ENCODE results near the gene PHPT1.
A peak's percentile ranks its signal among the peaks of the same experiment; 100 is the strongest.

PHPT1 gene

GRCh38 chr9:136848393-136849037 lies 694 bp upstream of the PHPT1 start:
- peaks cover 3% of the 10 kb centered on the region for H3K27me3 Mint-ChIP-seq
- H3K36me3 Mint-ChIP-seq: no peaks in the 10 kb centered on the region
- no peaks in the 10 kb centered on the region for H3K9me3 Mint-ChIP-seq (ENCODE audit: low read depth)
- no peak overlapping the region for H3K27ac Mint-ChIP-seq
- peaks cover 7% of the 10 kb centered on the region for H3K4me1 Mint-ChIP-seq (ENCODE audit: low read depth)
- H3K4me3 Mint-ChIP-seq: peak overlapping the region; percentile 90

- peak overlapping the region; percentile 87 for H3K4me3 Mint-ChIP-seq
- H3K4me1 Mint-ChIP-seq (ENCODE audit: low read depth): peaks cover 4% of the 10 kb centered on the region
- H3K27ac Mint-ChIP-seq: peak overlapping the region; percentile 66
Observed at GRCh38 chr9:136849960-136850865, 1.0 kb downstream of the PHPT1 start.

GRCh38 chr9:136850866-136851775 lies 1.9 kb downstream of the PHPT1 start:
- Mint-ChIP-seq H3K36me3 (no peaks in the 10 kb centered on the region), H3K9me3 (ENCODE audit: low read depth) (no peaks in the 10 kb centered on the region), H3K4me1 (ENCODE audit: low read depth) (peaks cover 4% of the 10 kb centered on the region), H3K27me3 (peaks cover 3% of the 10 kb centered on the region), H3K4me3 (peak overlapping the region; percentile 27), H3K27ac (no peak overlapping the region)

More at GRCh38 chr9:136849960-136850865, 1.0 kb downstream of the PHPT1 start:
- Mint-ChIP-seq H3K9me3 (ENCODE audit: low read depth) (no peaks in the 10 kb centered on the region), H3K36me3 (no peaks in the 10 kb centered on the region), H3K27me3 (peaks cover 3% of the 10 kb centered on the region)

GRCh38 chr9:136851941-136852663 lies 2.9 kb downstream of the PHPT1 start, which contains the start of gene MAMDC4:
Gene MAMDC4, plus strand, starts transcription at chr9:136852346. Its CDS starts 71 bp downstream, at chr9:136852417.
- Mint-ChIP-seq H3K27me3 (peaks cover 1% of the 10 kb centered on the region), H3K9me3 (ENCODE audit: low read depth) (no peaks in the 10 kb centered on the region), H3K4me3 (no peak within 1 kb of the TSS), H3K4me1 (ENCODE audit: low read depth) (peaks cover 2% of the 10 kb centered on the region), H3K36me3 (no peaks in the 10 kb centered on the region), H3K27ac (no peak within 1 kb of the TSS)

- Mint-ChIP-seq H3K9me3 (ENCODE audit: low read depth) (no peaks in the 10 kb centered on the region), H3K27ac (no peak overlapping the region), H3K27me3 (no peaks in the 10 kb centered on the region), H3K4me3 (no peak overlapping the region), H3K36me3 (no peaks in the 10 kb centered on the region), H3K4me1 (ENCODE audit: low read depth) (peaks cover 2% of the 10 kb centered on the region)
Observed at GRCh38 chr9:136852664-136853595, 3.7 kb downstream of the PHPT1 start.

GRCh38 chr9:136853596-136854112 lies 4.4 kb downstream of the PHPT1 start:
- no peaks in the 10 kb centered on the region for H3K36me3 Mint-ChIP-seq
- H3K4me3 Mint-ChIP-seq: no peak overlapping the region
- H3K9me3 Mint-ChIP-seq (ENCODE audit: low read depth): no peaks in the 10 kb centered on the region
- peaks cover 2% of the 10 kb centered on the region for H3K4me1 Mint-ChIP-seq (ENCODE audit: low read depth)
- H3K27ac Mint-ChIP-seq: no peak overlapping the region
- H3K27me3 Mint-ChIP-seq: no peaks in the 10 kb centered on the region

GRCh38 chr9:136854113-136854841 lies 5.1 kb downstream of the PHPT1 start:
- Mint-ChIP-seq H3K36me3 (no peaks in the 10 kb centered on the region), H3K27me3 (no peaks in the 10 kb centered on the region), H3K4me1 (ENCODE audit: low read depth) (peaks cover 2% of the 10 kb centered on the region), H3K9me3 (ENCODE audit: low read depth) (no peaks in the 10 kb centered on the region), H3K27ac (no peak overlapping the region), H3K4me3 (no peak overlapping the region)

- H3K27ac Mint-ChIP-seq: no peak overlapping the region
- no peaks in the 10 kb centered on the region for H3K27me3 Mint-ChIP-seq
- peaks cover 2% of the 10 kb centered on the region for H3K4me1 Mint-ChIP-seq (ENCODE audit: low read depth)
- H3K4me3 Mint-ChIP-seq: no peak overlapping the region
- H3K36me3 Mint-ChIP-seq: no peaks in the 10 kb centered on the region
- H3K9me3 Mint-ChIP-seq (ENCODE audit: low read depth): no peaks in the 10 kb centered on the region
Observed at GRCh38 chr9:136854842-136855460, 5.7 kb downstream of the PHPT1 start.

GRCh38 chr9:136855461-136856078 lies 6.4 kb downstream of the PHPT1 start:
- Mint-ChIP-seq H3K27ac (no peak overlapping the region), H3K9me3 (ENCODE audit: low read depth) (no peaks in the 10 kb centered on the region), H3K36me3 (no peaks in the 10 kb centered on the region), H3K27me3 (no peaks in the 10 kb centered on the region), H3K4me1 (ENCODE audit: low read depth) (no peaks in the 10 kb centered on the region), H3K4me3 (no peak overlapping the region)

GRCh38 chr9:136856079-136856476 lies 6.9 kb downstream of the PHPT1 start:
- Mint-ChIP-seq H3K9me3 (ENCODE audit: low read depth) (no peaks in the 10 kb centered on the region), H3K36me3 (no peaks in the 10 kb centered on the region), H3K27ac (no peak overlapping the region), H3K4me1 (ENCODE audit: low read depth) (no peaks in the 10 kb centered on the region), H3K4me3 (no peak overlapping the region), H3K27me3 (no peaks in the 10 kb centered on the region)

- Mint-ChIP-seq H3K36me3 (no peaks in the 10 kb centered on the region), H3K4me3 (no peak overlapping the region), H3K27ac (no peak overlapping the region), H3K4me1 (ENCODE audit: low read depth) (no peaks in the 10 kb centered on the region), H3K27me3 (no peaks in the 10 kb centered on the region), H3K9me3 (ENCODE audit: low read depth) (no peaks in the 10 kb centered on the region)
Observed at GRCh38 chr9:136856541-136857141, 7.4 kb downstream of the PHPT1 start.

- no peak overlapping the region for H3K4me3 Mint-ChIP-seq
- no peaks in the 10 kb centered on the region for H3K36me3 Mint-ChIP-seq
- no peaks in the 10 kb centered on the region for H3K9me3 Mint-ChIP-seq (ENCODE audit: low read depth)
- no peaks in the 10 kb centered on the region for H3K27me3 Mint-ChIP-seq
- no peaks in the 10 kb centered on the region for H3K4me1 Mint-ChIP-seq (ENCODE audit: low read depth)
- no peak overlapping the region for H3K27ac Mint-ChIP-seq
Observed at GRCh38 chr9:136857166-136857565, 8.0 kb downstream of the PHPT1 start.

Measured in activated naive CD8-positive, alpha-beta T cell (primary cell).